OCI-LY1 (cell line): ENCODE results near the gene QRFPR.
"Not testable (repeated sequence)": the region's sequence is repeated elsewhere in the genome, so short reads cannot be mapped to it uniquely, and the experiment has no call there.

Experiments used
- H2AFZ ChIP-seq: fragments of 200-600 bp; sonication (generic), shearing (Covaris generic); 2 replicates; pipeline ENCODE4 v1.6.0; 2014; ENCODE audit warnings: antibody characterized with exemption, mild to moderate bottlenecking, low read length
- H3F3A ChIP-seq: fragments of 200-600 bp; sonication (generic), shearing (Covaris generic); 2 replicates; pipeline ENCODE4 v1.6.0; 2014; ENCODE audit warnings: mild to moderate bottlenecking, antibody characterized with exemption, low read length, moderate library complexity; ENCODE audit not compliant: insufficient read depth
- H3K27ac ChIP-seq: fragments of 200-600 bp; sonication (generic); 2 replicates; pipeline ENCODE4 v1.5.1; 2014; ENCODE audit warnings: low read length, mixed run types, mild to moderate bottlenecking, low read depth; ENCODE audit not compliant: poor library complexity, severe bottlenecking
- H3K27me3 ChIP-seq: fragments of 200-600 bp; sonication (generic); 2 replicates; pipeline ENCODE4 v1.6.0; 2014; ENCODE audit warnings: antibody characterized with exemption, mild to moderate bottlenecking, low read length, moderate library complexity; ENCODE audit not compliant: insufficient read depth
- H3K36me3 ChIP-seq: fragments of 200-600 bp; sonication (generic); 2 replicates; pipeline ENCODE4 v1.6.1; 2014; ENCODE audit warnings: mild to moderate bottlenecking, antibody characterized with exemption, low read length, moderate library complexity, mixed read lengths; ENCODE audit not compliant: insufficient read depth
- H3K4me1 ChIP-seq: fragments of 200-600 bp; sonication (generic); 2 replicates; pipeline ENCODE4 v1.5.1; 2014; ENCODE audit warnings: mild to moderate bottlenecking, low read length, moderate library complexity; ENCODE audit not compliant: insufficient read depth, severe bottlenecking
- H3K4me2 ChIP-seq: fragments of 200-600 bp; sonication (generic), shearing (Covaris generic); 2 replicates; pipeline ENCODE4 v1.6.1; 2014; ENCODE audit warnings: low read length
- H3K4me3 ChIP-seq: fragments of 200-600 bp; sonication (generic); 2 replicates; pipeline ENCODE4 v1.5.1; 2014; ENCODE audit warnings: low read length, low read depth, mild to moderate bottlenecking, mixed read lengths; ENCODE audit not compliant: poor library complexity, severe bottlenecking
- H3K79me2 ChIP-seq: fragments of 200-600 bp; shearing (Covaris generic); 2 replicates; pipeline ENCODE4 v1.6.1; 2016; ENCODE audit warnings: mixed run types, low read length, mixed read lengths; ENCODE audit not compliant: insufficient read depth
- H3K9ac ChIP-seq: fragments of 200-600 bp; sonication (generic), shearing (Covaris generic); 2 replicates; pipeline ENCODE4 v1.6.1; 2014; ENCODE audit warnings: mild to moderate bottlenecking, low read length, mixed read lengths
- H3K9me2 ChIP-seq: fragments of 200-600 bp; sonication (generic), shearing (Covaris generic); 2 replicates; pipeline ENCODE4 v1.6.1; 2014; ENCODE audit warnings: low read depth, mild to moderate bottlenecking, low read length, mixed read lengths
- H3K9me3 ChIP-seq: fragments of 200-600 bp; shearing (Covaris generic); 2 replicates; pipeline ENCODE4 v1.6.1; 2014; ENCODE audit warnings: low read length, mixed read lengths
- H4K20me1 ChIP-seq: fragments of 200-600 bp; sonication (generic), shearing (Covaris generic); 2 replicates; pipeline ENCODE4 v1.6.0; 2016; ENCODE audit warnings: mild to moderate bottlenecking, low read length; ENCODE audit not compliant: insufficient read depth
- EZH2 ChIP-seq: fragments of 200-600 bp; sonication (generic), shearing (Covaris generic); IDR thresholded peaks from 2 replicates; pipeline ENCODE4 v1.8.0; 2017; ENCODE audit warnings: borderline replicate concordance, mixed run types, mild to moderate bottlenecking, antibody characterized with exemption, low read length, moderate library complexity, mixed read lengths
- TF ChIP-seq, protein P1 (sequence below): fragments of 200-600 bp; sonication (generic), shearing (Covaris generic); IDR thresholded peaks from 2 replicates; pipeline ENCODE4 v1.5.1; 2017; ENCODE audit warnings: mild to moderate bottlenecking, antibody characterized with exemption, low read length, moderate library complexity, mixed read lengths

QRFPR gene

GRCh38 chr4:121411151-121411744 is 30.4 kb upstream of the QRFPR start:
- Histone ChIP-seq H4K20me1 (no peaks in the 10 kb centered on the region), H3K9me3 (no peaks in the 10 kb centered on the region), H3K9me2 (no peaks in the 10 kb centered on the region), H3K79me2 (no peaks in the 10 kb centered on the region), H3K4me1 (no peaks in the 10 kb centered on the region), H3K4me2 (no peak overlapping the region), H3K4me3 (no peak overlapping the region), H3F3A (no peaks in the 10 kb centered on the region), H3K27me3 (no peaks in the 10 kb centered on the region), H3K36me3 (no peaks in the 10 kb centered on the region), H2AFZ (no peak overlapping the region), H3K27ac (no peak overlapping the region), H3K9ac (no peak overlapping the region)
- TF ChIP-seq EZH2 = no peak
- TF ChIP-seq, protein P1, sequence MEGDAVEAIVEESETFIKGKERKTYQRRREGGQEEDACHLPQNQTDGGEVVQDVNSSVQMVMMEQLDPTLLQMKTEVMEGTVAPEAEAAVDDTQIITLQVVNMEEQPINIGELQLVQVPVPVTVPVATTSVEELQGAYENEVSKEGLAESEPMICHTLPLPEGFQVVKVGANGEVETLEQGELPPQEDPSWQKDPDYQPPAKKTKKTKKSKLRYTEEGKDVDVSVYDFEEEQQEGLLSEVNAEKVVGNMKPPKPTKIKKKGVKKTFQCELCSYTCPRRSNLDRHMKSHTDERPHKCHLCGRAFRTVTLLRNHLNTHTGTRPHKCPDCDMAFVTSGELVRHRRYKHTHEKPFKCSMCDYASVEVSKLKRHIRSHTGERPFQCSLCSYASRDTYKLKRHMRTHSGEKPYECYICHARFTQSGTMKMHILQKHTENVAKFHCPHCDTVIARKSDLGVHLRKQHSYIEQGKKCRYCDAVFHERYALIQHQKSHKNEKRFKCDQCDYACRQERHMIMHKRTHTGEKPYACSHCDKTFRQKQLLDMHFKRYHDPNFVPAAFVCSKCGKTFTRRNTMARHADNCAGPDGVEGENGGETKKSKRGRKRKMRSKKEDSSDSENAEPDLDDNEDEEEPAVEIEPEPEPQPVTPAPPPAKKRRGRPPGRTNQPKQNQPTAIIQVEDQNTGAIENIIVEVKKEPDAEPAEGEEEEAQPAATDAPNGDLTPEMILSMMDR = no peak

- H3K9me2 ChIP-seq, H3K36me3 ChIP-seq, H3K27me3 ChIP-seq, H3K27ac ChIP-seq, H3K4me3 ChIP-seq, H3K79me2 ChIP-seq, H3K4me2 ChIP-seq, H3K9me3 ChIP-seq, H3K9ac ChIP-seq, H2AFZ ChIP-seq, H4K20me1 ChIP-seq, H3K4me1 ChIP-seq, H3F3A ChIP-seq: not testable (repeated sequence)
Observed at GRCh38 chr4:121408567-121408966, 27.7 kb upstream of the QRFPR start.

GRCh38 chr4:121400632-121401031 is 19.8 kb upstream of the QRFPR start:
- no peaks in the 10 kb centered on the region for H3K36me3 ChIP-seq
- no peaks in the 10 kb centered on the region for H3K9me3 ChIP-seq
- no peaks in the 10 kb centered on the region for H3K27me3 ChIP-seq
- no peaks in the 10 kb centered on the region for H4K20me1 ChIP-seq
- no peaks in the 10 kb centered on the region for H3F3A ChIP-seq
- no peak overlapping the region for H2AFZ ChIP-seq
- H3K4me2 ChIP-seq = no peak overlapping the region
- TF ChIP-seq EZH2 = no peak
- TF ChIP-seq, protein P1 = no peak
- no peaks in the 10 kb centered on the region for H3K79me2 ChIP-seq
- no peak overlapping the region for H3K9ac ChIP-seq
- no peak overlapping the region for H3K4me3 ChIP-seq
- no peaks in the 10 kb centered on the region for H3K4me1 ChIP-seq
- no peak overlapping the region for H3K27ac ChIP-seq
- no peaks in the 10 kb centered on the region for H3K9me2 ChIP-seq

DNA sequence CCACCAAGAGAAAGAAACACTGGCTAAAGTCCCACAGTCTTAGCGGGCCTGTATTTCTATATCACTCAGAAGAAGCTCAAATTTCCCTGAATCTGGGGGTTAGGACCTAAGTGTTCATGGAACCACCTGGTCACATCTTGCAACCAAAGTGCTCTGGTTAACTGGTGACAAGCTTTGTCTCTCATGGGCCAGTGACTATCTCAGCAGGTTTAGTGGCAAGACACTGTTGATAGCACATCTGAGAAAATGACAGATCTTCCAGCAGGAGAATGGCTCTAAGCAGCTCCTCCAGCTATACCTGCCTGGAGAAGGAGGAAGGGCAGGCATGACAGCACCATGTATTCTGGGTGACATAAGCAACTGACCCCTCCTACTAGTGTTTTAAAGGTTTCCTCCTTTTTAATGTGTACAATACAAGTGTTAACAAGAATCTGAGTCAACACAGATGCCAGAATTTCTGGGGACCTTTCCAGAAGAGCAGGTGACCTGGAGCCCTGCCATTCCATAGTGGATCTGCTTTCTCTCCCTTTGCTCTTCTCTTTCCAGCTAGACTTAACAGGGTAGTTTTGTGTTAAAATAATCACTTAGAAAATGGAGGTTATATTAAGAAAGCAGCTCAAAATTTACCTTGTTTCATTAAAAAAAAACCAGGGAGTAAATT is 17.3 kb upstream of the QRFPR start:
- Histone ChIP-seq H3K4me2 (no peak overlapping the region), H3K79me2 (no peaks in the 10 kb centered on the region), H3K4me3 (no peak overlapping the region), H3K9me3 (no peaks in the 10 kb centered on the region), H3K27ac (no peak overlapping the region), H3K9me2 (no peaks in the 10 kb centered on the region), H3K27me3 (no peaks in the 10 kb centered on the region), H4K20me1 (no peaks in the 10 kb centered on the region), H3K36me3 (no peaks in the 10 kb centered on the region), H2AFZ (no peak overlapping the region), H3K4me1 (no peaks in the 10 kb centered on the region), H3F3A (no peaks in the 10 kb centered on the region), H3K9ac (no peak overlapping the region)
- TF ChIP-seq, protein P1 = no peak
- TF ChIP-seq EZH2 = no peak
